PC-9 (cell line): ENCODE data around the gene GPD2. TPM values are rescaled to one million over a fixed set of nuclear protein-coding genes. Genes with fewer than 3 reads are reported as not detected.

ENCODE experiments used
- BruUV-seq: library from RNA; stranded (reverse); fragments of 400-500 nt; replicated peaks from 2 replicates; lab custom pipeline; 2021; lab: Mats Ljungman, UMichigan
- CTCF ChIA-PET: fragments of 300-600 bp; sonication (Branson Sonifier 250); formaldehyde crosslinking; loops from one replicate; lab custom pipeline; 2022; ENCODE audit warnings: antibody characterized with exemption; lab: Charles Lee
- POLR2A ChIA-PET: fragments of 300-600 bp; sonication (Branson Sonifier 250); formaldehyde crosslinking; loops from one replicate; lab custom pipeline; 2022; ENCODE audit warnings: antibody characterized with exemption; ENCODE audit not compliant: unreplicated experiment; lab: Charles Lee
- DNase-seq, 2 experiments: peaks; one replicate each; pipeline versions ENCODE4 v3.0.0 to v3.0.0-alpha.2; 2015 to 2022; ENCODE audit warnings: mixed read lengths in 1 of 2
- H2AFZ ChIP-seq: fragments of 200-600 bp; sonication (generic); 2 replicates; pipeline ENCODE4 v1.8.1; 2017; ENCODE audit warnings: antibody characterized with exemption
- H3F3A ChIP-seq: fragments of 200-600 bp; sonication (generic); 2 replicates; pipeline ENCODE4 v1.8.1; 2017; ENCODE audit warnings: antibody characterized with exemption, mild to moderate bottlenecking, low read depth; ENCODE audit not compliant: insufficient read depth
- H3K27ac ChIP-seq: fragments of 200-600 bp; sonication (generic); 2 replicates; pipeline ENCODE4 v1.6.1; 2016; ENCODE audit warnings: mixed run types
- H3K27me3 ChIP-seq: fragments of 200-600 bp; sonication (generic); 2 replicates; pipeline ENCODE4 v1.6.1; 2016; ENCODE audit warnings: low read depth, mixed run types; ENCODE audit not compliant: insufficient read depth
- H3K36me3 ChIP-seq: fragments of 200-600 bp; sonication (generic); 2 replicates; pipeline ENCODE4 v1.6.1; 2016; ENCODE audit warnings: low read depth, mixed run types
- H3K4me1 ChIP-seq: fragments of 200-600 bp; sonication (generic); replicated peaks from 2 replicates; pipeline ENCODE4 v1.6.1; 2016; ENCODE audit warnings: mixed run types; ENCODE audit not compliant: insufficient read depth
- H3K4me2 ChIP-seq: fragments of 200-600 bp; sonication (generic); 2 replicates; pipeline ENCODE4 v1.6.1; 2017; ENCODE audit warnings: mixed run types
- H3K4me3 ChIP-seq: fragments of 200-600 bp; sonication (generic); 2 replicates; pipeline ENCODE4 v1.6.1; 2016; ENCODE audit warnings: mixed run types
- H3K79me2 ChIP-seq: fragments of 200-600 bp; sonication (generic); 2 replicates; pipeline ENCODE4 v1.6.1; 2017; ENCODE audit warnings: low read depth, mixed run types
- H3K9me2 ChIP-seq: fragments of 200-600 bp; sonication (generic); 2 replicates; pipeline ENCODE4 v1.8.1; 2017; ENCODE audit warnings: mild to moderate bottlenecking; ENCODE audit not compliant: insufficient read depth
- H3K9me3 ChIP-seq: fragments of 200-600 bp; sonication (generic); 2 replicates; pipeline ENCODE4 v1.8.1; 2016; ENCODE audit warnings: low read depth; ENCODE audit not compliant: insufficient read depth
- H4K20me1 ChIP-seq: fragments of 200-600 bp; sonication (generic); 2 replicates; pipeline ENCODE4 v1.8.1; 2017; ENCODE audit not compliant: insufficient read depth
- CTCF ChIP-seq: fragments of 200-600 bp; sonication (generic); conservative IDR thresholded peaks from 2 replicates; pipeline ENCODE4 v1.6.1; 2017; ENCODE audit warnings: mixed run types, antibody characterized with exemption, mild to moderate bottlenecking, moderate library complexity
- EZH2 ChIP-seq: fragments of 200-600 bp; sonication (generic); IDR thresholded peaks from 2 replicates; pipeline ENCODE4 v1.8.0; 2017; ENCODE audit warnings: antibody characterized with exemption, low read depth
- intact Hi-C: fragments of 100-400 bp; cut with micrococcal nuclease; formaldehyde crosslinking; loops from one replicate; pipeline ENCODE4 v1.10.0; 2022; ENCODE audit not compliant: unreplicated experiment
- total RNA-seq: library from RNA; stranded (reverse); gene quantifications from 2 replicates; pipeline ENCODE4 v1.2.3, GENCODE V29; 2021

The GPD2 gene
- total RNA-seq, 1 experiment from 2014 or later: 47.1 TPM

GRCh38 chr2:156399950-156400705 is 36.1 kb upstream of the GPD2 start:
- Histone ChIP-seq H3K4me2 (peak overlapping the region; percentile 74), H2AFZ (peak overlapping the region; percentile 91), H4K20me1 (no peaks in the 10 kb centered on the region), H3F3A (peaks cover 32% of the 10 kb centered on the region), H3K4me3 (peak overlapping the region; percentile 84), H3K27ac (peak overlapping the region; percentile 83), H3K36me3 (no peaks in the 10 kb centered on the region), H3K27me3 (no peaks in the 10 kb centered on the region), H3K4me1 (peaks cover 22% of the 10 kb centered on the region), H3K9me2 (no peaks in the 10 kb centered on the region), H3K9me3 (no peaks in the 10 kb centered on the region), H3K79me2 (no peaks in the 10 kb centered on the region)
- POLR2A ChIA-PET: interaction anchor here (0.6 kb wide), 1 partner anchor 78 kb away, joined by 3 read pairs; no protein-coding TSS in a partner anchor
- TSS peak; percentile 34 for BruUV-seq
- DNase-seq: peak; percentile 71
- intact Hi-C loops: loop anchor here (1.0 to 2.0 kb wide), 3 partner anchors 58 to 189 kb away; no protein-coding TSS in a partner anchor
- CTCF ChIA-PET: interaction anchor here (0.6 to 1.0 kb wide), 2 partner anchors 38 to 59 kb away, joined by 3 to 4 read pairs; no protein-coding TSS in a partner anchor
- TF ChIP-seq EZH2: no peak
- no peak for TF ChIP-seq CTCF

DNA sequence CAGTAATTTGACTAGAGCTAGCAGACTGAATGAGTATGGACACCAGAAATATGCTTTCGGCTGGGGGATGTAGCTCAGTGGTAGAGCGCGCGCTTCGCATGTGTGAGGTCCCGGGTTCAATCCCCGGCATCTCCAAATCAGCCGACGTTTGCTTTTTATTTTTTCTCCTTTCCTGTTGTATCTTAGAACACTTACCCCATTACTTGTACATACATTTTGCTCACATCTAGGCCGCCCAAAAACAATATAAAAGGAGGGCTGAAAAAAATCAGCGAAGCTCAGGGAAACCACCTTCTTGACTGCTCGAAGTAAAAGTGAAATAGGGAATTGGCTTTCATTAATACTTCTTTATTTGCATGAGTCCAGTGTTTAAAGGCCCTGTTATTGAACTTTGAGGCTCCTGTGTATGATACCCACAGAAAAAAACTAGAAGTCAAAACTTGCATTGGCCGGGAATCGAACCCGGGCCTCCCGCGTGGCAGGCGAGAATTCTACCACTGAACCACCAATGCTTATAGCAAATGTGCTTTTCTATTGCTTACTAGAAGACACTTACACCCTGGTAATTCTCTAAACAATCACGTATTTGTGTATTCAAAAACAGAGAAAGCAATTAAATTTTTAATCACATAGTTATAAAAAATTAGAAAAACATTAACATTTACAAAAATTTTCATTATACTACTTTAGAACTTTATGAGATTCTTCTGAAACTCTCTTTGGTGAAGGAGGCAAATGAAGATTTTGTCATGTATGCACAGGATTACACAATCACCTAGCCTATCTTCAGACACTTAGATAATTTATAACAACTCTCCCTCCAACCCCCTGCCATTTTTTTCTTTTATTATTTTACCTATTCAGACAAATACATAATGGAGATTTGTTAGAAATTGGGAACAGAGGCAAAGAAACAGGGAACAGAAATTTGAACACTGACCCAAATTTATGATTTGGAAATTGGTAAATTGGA is 35.2 kb upstream of the GPD2 start:
- POLR2A ChIA-PET: interaction anchor here (0.7 kb wide), 1 partner anchor 34 kb away, joined by 4 read pairs; no protein-coding TSS in a partner anchor
- no TSS peak for BruUV-seq

More for the DNA sequence above, 35.2 kb upstream of the GPD2 start:
- peaks cover 26% of the 10 kb centered on the region for H3K4me1 ChIP-seq
- peak overlapping the region; percentile 91 for H2AFZ ChIP-seq
- H3K27me3 ChIP-seq: no peaks in the 10 kb centered on the region
- intact Hi-C loops: loop anchor here (1.0 to 2.0 kb wide), 4 partner anchors 35 to 188 kb away; partner anchors contain the start of gene GPD2
- no peaks in the 10 kb centered on the region for H3K9me3 ChIP-seq
- peak overlapping the region; percentile 83 for H3K27ac ChIP-seq
- CTCF ChIA-PET: interaction anchor here (1.0 kb wide), 1 partner anchor 60 kb away, joined by 4 read pairs; no protein-coding TSS in a partner anchor
- no peaks in the 10 kb centered on the region for H3K9me2 ChIP-seq
- no peaks in the 10 kb centered on the region for H3K79me2 ChIP-seq
- no peaks in the 10 kb centered on the region for H4K20me1 ChIP-seq
- H3K36me3 ChIP-seq: no peaks in the 10 kb centered on the region
- peaks cover 33% of the 10 kb centered on the region for H3F3A ChIP-seq
- peak overlapping the region; percentile 84 for H3K4me3 ChIP-seq
- no peak for TF ChIP-seq CTCF
- no peak for TF ChIP-seq EZH2
- DNase-seq: peak; percentile 60 to 63
- peak overlapping the region; percentile 74 for H3K4me2 ChIP-seq
